Endothelial cell of umbilical vein (primary cell): ENCODE measurements around the gene HOXA9. TPM values are rescaled to one million over a fixed set of nuclear protein-coding genes. Genes with fewer than 3 reads are reported as not detected.

ENCODE experiments used
- BruUV-seq: library from RNA; stranded (reverse); fragments of 400-500 nt; replicated peaks from 2 replicates; lab custom pipeline; 2021; lab: Mats Ljungman, UMichigan
- CTCF ChIA-PET: fragments of 300-600, 350-600 bp; sonication (Branson Sonifier 250); formaldehyde crosslinking; loops from one replicate; lab custom pipeline; 2021; ENCODE audit warnings: antibody characterized with exemption, inconsistent platforms; lab: Charles Lee
- POLR2A ChIA-PET: fragments of 300-600, 350-600 bp; sonication (Branson Sonifier 250); formaldehyde crosslinking; loops from one replicate; lab custom pipeline; 2021; ENCODE audit warnings: antibody characterized with exemption, inconsistent platforms; lab: Charles Lee
- DNase-seq: peaks from one replicate; pipeline ENCODE4 v3.0.0-alpha.2; 2011; ENCODE audit warnings: low read depth, low spot score
- FAIRE-seq: peaks from 2 replicates; lab custom pipeline; 2011; peaks lifted over from hg19 to GRCh38; lab: Jason Lieb, UNC
- H2AFZ ChIP-seq: 2 replicates; pipeline ENCODE4 v1.6.0; 2012; ENCODE audit warnings: low read depth, low read length, control low read depth, inconsistent platforms
- H3K27ac ChIP-seq: 2 replicates; pipeline ENCODE4 v1.5.1; 2011; ENCODE audit warnings: low read depth, mild to moderate bottlenecking, control low read depth, low read length, moderate library complexity; ENCODE audit not compliant: insufficient read depth
- H3K27me3 ChIP-seq, 2 experiments: 2 replicates each; pipeline versions ENCODE4 v1.6.0 to v1.6.1; 2011; ENCODE audit warnings: low read length in 2 of 2, mixed read lengths in 1 of 2; ENCODE audit not compliant: control insufficient read depth in 2 of 2, insufficient read depth in 2 of 2
- H3K36me3 ChIP-seq, 2 experiments: 2 replicates in 1 of 2; 3 replicates in 1 of 2; pipeline ENCODE4 v1.5.1; 2011; ENCODE audit warnings: low read length in 2 of 2, mild to moderate bottlenecking in 1 of 2, moderate library complexity in 1 of 2; ENCODE audit not compliant: control insufficient read depth in 2 of 2, insufficient read depth in 2 of 2; ENCODE audit errors: extremely low read depth in 1 of 2
- H3K4me1 ChIP-seq: 3 replicates; pipeline ENCODE4 v1.5.1; 2011; ENCODE audit warnings: mild to moderate bottlenecking, low read length; ENCODE audit not compliant: control insufficient read depth, insufficient read depth; ENCODE audit errors: extremely low read depth
- H3K4me2 ChIP-seq: 2 replicates; pipeline ENCODE4 v1.6.1; 2011; ENCODE audit warnings: low read length, control low read depth, mixed read lengths; ENCODE audit not compliant: insufficient read depth
- H3K4me3 ChIP-seq, 3 experiments: fragments of 200-600 bp in 1 of 3; sonication (generic), shearing (Covaris generic) in 1 of 3; replicated peaks in 1 of 3; 2 replicates each; pipeline ENCODE4 v1.5.1; 2011 to 2016; ENCODE audit warnings: control low read depth in 3 of 3, low read length in 3 of 3, mild to moderate bottlenecking in 2 of 3, inconsistent platforms in 1 of 3, low read depth in 1 of 3, moderate library complexity in 1 of 3; ENCODE audit not compliant: insufficient read depth in 1 of 3
- H3K79me2 ChIP-seq: 2 replicates; pipeline ENCODE4 v1.6.0; 2012; ENCODE audit warnings: low read length, inconsistent platforms; ENCODE audit not compliant: control insufficient read depth, insufficient read depth
- H3K9ac ChIP-seq: replicated peaks from 2 replicates; pipeline ENCODE3; 2011; ENCODE audit warnings: low read length, control low read depth; ENCODE audit not compliant: insufficient read depth; ENCODE audit errors: extremely low read depth
- H3K9me1 ChIP-seq: replicated peaks from 3 replicates; pipeline ENCODE4 v1.6.0; 2011; ENCODE audit warnings: mild to moderate bottlenecking, low read length; ENCODE audit not compliant: control insufficient read depth, insufficient read depth; ENCODE audit errors: extremely low read depth
- H3K9me3 ChIP-seq: replicated peaks from 2 replicates; pipeline ENCODE4 v1.5.1; 2012; ENCODE audit warnings: low read length, inconsistent platforms; ENCODE audit not compliant: control insufficient read depth, insufficient read depth
- H4K20me1 ChIP-seq: replicated peaks from 2 replicates; pipeline ENCODE3; 2011; ENCODE audit warnings: mild to moderate bottlenecking, low read length; ENCODE audit not compliant: control insufficient read depth, insufficient read depth; ENCODE audit errors: extremely low read depth
- EZH2 ChIP-seq: IDR thresholded peaks from 2 replicates; pipeline ENCODE4 v1.6.1; 2012; ENCODE audit warnings: borderline replicate concordance, low read depth, mild to moderate bottlenecking, moderate library complexity, low read length, inconsistent platforms; ENCODE audit not compliant: severe bottlenecking
- FOS ChIP-seq: IDR thresholded peaks from 2 replicates; pipeline ENCODE4 v1.6.1; 2011; ENCODE audit warnings: mild to moderate bottlenecking, low read length, moderate library complexity, borderline replicate concordance; ENCODE audit not compliant: insufficient read depth
- GATA2 ChIP-seq: IDR thresholded peaks from 2 replicates; pipeline ENCODE4 v1.7.0; 2011; ENCODE audit warnings: low read depth, mild to moderate bottlenecking, moderate library complexity, mixed read lengths, low read length; ENCODE audit not compliant: insufficient read length, insufficient read depth
- JUN ChIP-seq: IDR thresholded peaks from 2 replicates; pipeline ENCODE4 v1.6.1; 2011; ENCODE audit warnings: borderline replicate concordance, low read depth; ENCODE audit not compliant: insufficient read length, insufficient read depth
- POLR2A ChIP-seq: IDR thresholded peaks from 2 replicates; pipeline ENCODE4 v1.6.1; 2012; ENCODE audit warnings: low read depth, mild to moderate bottlenecking, control low read depth, low read length
- dilution Hi-C: fragments of 300-500 bp; cut with MboI; formaldehyde crosslinking; loops from one replicate; pipeline ENCODE4 v1.15.0; 2019; ENCODE audit warnings: low sequenced_read_pairs; ENCODE audit not compliant: extremely low pct_ligation_motif_present
- intact Hi-C: fragments of 100-400 bp; cut with micrococcal nuclease; formaldehyde crosslinking; loops from one replicate; pipeline ENCODE4 v1.10.0; 2022
- polyA plus RNA-seq, 4 experiments: library from polyadenylated mRNA; depleted of rRNA in 3 of 4; stranded (reverse) in 3 of 4; unstranded in 1 of 4; fragments of >200 nt; gene quantifications; 2 replicates each; pipeline versions ENCODE4 v1.2.1 to v1.2.3, GENCODE V29; 2011 to 2012; ENCODE audit warnings: missing spikeins in 1 of 4
- total RNA-seq: library from RNA; stranded (reverse); gene quantifications from 2 replicates; pipeline ENCODE4 v1.2.3, GENCODE V29; 2021
- TF ChIP-seq, protein P1 (sequence below), 2 donors: IDR thresholded peaks; 1 replicate in 1 of 2; 2 replicates in 1 of 2; pipeline ENCODE4 v1.5.1; 2011; ENCODE audit warnings: low read length in 2 of 2, mild to moderate bottlenecking in 2 of 2, moderate library complexity in 2 of 2, control low read depth in 1 of 2, inconsistent platforms in 1 of 2, low read depth in 1 of 2; ENCODE audit not compliant: insufficient read depth in 1 of 2; ENCODE audit errors: extremely low read depth in 1 of 2

The HOXA9 gene
- total and polyA plus RNA-seq, 2 donors (not counting 3 experiments of a cell fraction or from before 2014, with no cell fraction given): 47.2 to 61.6 TPM

DNA sequence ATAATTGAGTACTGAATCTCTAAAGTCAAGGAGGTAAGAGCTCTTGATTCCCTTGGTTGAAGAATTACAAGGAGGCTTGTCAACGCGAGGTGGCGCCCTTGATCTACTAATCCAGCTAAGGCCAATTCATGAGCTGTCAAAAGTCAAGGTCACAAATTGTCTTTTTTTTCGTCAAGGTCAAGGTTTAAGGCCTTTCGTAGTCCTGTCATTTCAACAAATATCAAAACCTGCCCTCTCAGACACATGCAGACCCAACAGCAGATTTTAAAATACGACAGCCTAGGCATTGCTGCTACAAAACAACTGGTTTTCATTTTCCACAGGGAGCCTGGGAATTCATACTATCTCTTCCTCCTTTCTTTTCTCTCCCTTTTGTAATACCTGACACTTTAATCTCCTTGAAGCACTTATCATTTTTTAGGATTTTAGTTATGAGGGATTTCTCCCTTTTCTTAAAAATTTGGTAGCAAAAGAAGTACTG lies 31.0 kb upstream of the HOXA9 start:
- DNase-seq (peak; percentile 84), FAIRE-seq (peak; percentile 89)
- Histone ChIP-seq H3K4me2 (no peak overlapping the region), H3K9me1 (no peaks in the 10 kb centered on the region), H3K4me1 (peaks cover 16% of the 10 kb centered on the region), H2AFZ (no peak overlapping the region), H3K79me2 (no peaks in the 10 kb centered on the region), H3K4me3 (no peak overlapping the region), H4K20me1 (no peaks in the 10 kb centered on the region), H3K27ac (no peak overlapping the region), H3K9me3 (no peaks in the 10 kb centered on the region), H3K36me3 (no peaks in the 10 kb centered on the region), H3K9ac (no peak overlapping the region), H3K27me3 (peaks cover 52 to 78% of the 10 kb centered on the region in 2 experiments)
- intact Hi-C loops (loop anchor here (1.0 kb wide), 9 partner anchors 380 to 897 kb away; no protein-coding TSS in a partner anchor), dilution Hi-C loops (no loop called here)
- BruUV-seq: no TSS peak
- TF ChIP-seq EZH2 (peak; percentile 24), FOS (no peak), JUN (no peak), POLR2A (no peak), GATA2 (no peak)
- TF ChIP-seq, protein P1, sequence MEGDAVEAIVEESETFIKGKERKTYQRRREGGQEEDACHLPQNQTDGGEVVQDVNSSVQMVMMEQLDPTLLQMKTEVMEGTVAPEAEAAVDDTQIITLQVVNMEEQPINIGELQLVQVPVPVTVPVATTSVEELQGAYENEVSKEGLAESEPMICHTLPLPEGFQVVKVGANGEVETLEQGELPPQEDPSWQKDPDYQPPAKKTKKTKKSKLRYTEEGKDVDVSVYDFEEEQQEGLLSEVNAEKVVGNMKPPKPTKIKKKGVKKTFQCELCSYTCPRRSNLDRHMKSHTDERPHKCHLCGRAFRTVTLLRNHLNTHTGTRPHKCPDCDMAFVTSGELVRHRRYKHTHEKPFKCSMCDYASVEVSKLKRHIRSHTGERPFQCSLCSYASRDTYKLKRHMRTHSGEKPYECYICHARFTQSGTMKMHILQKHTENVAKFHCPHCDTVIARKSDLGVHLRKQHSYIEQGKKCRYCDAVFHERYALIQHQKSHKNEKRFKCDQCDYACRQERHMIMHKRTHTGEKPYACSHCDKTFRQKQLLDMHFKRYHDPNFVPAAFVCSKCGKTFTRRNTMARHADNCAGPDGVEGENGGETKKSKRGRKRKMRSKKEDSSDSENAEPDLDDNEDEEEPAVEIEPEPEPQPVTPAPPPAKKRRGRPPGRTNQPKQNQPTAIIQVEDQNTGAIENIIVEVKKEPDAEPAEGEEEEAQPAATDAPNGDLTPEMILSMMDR (IDR thresholded peaks at IDR 0.05; ENCODE audit: extremely low read depth in 1 of 2, insufficient read depth in 1 of 2, low read depth in 1 of 2, low read length in 2 of 2): peak; percentile 66 to 68
- POLR2A ChIA-PET: interaction anchor here (0.5 kb wide), 1 partner anchor 78 kb away, joined by 3 read pairs; no protein-coding TSS in a partner anchor
- CTCF ChIA-PET: interaction anchor here (0.6 to 2.8 kb wide), 101 partner anchors 9 to 1727 kb away, joined by 3 to 148 read pairs (median 5); partner anchors contain the start of genes EVX1, HIBADH and HOXA11
